Heart right ventricle (tissue), 16 donors: ENCODE measurements around the gene RNF213. TPM values are rescaled to one million over a fixed set of nuclear protein-coding genes. Genes with fewer than 3 reads are reported as not detected.

Source experiments
- ATAC-seq, 8 donors: fragments of 200-7000 bp; cut with Tn5 transposase; one replicate each; pipeline ENCODE4 v1.9.1; 2020; ENCODE audit warnings: mild to moderate bottlenecking in 8 of 8, moderate library complexity in 8 of 8, moderate number of reproducible peaks in 1 of 8
- DNase-seq, 2 donors: peaks; one replicate each; pipeline ENCODE4 v3.0.0-alpha.2; 2020
- H3K27ac ChIP-seq, 10 donors: fragments of 200-600 bp; sonication (generic) in 2 of 10; one replicate each; pipeline versions ENCODE4 v1.5.0 to v1.8.0; 2020 to 2022; ENCODE audit warnings: mild to moderate bottlenecking in 3 of 10
- H3K27me3 ChIP-seq, 7 donors: fragments of 200-600 bp; one replicate each; pipeline ENCODE4 v1.8.0; 2021 to 2022; ENCODE audit warnings: mild to moderate bottlenecking in 2 of 7
- H3K36me3 ChIP-seq, 9 donors: fragments of 200-600 bp; sonication (generic) in 1 of 9; one replicate each; pipeline versions ENCODE4 v1.5.0 to v1.8.0; 2020 to 2022; ENCODE audit warnings: mild to moderate bottlenecking in 2 of 9
- H3K4me1 ChIP-seq, 9 donors: fragments of 200-600 bp; sonication (generic) in 1 of 9; one replicate each; pipeline versions ENCODE4 v1.5.0 to v1.8.0; 2020 to 2022; ENCODE audit warnings: mild to moderate bottlenecking in 4 of 9
- H3K4me3 ChIP-seq, 10 donors: fragments of 200-600 bp; sonication (generic) in 2 of 10; one replicate each; pipeline versions ENCODE4 v1.5.0 to v1.8.0; 2020 to 2022; ENCODE audit warnings: mild to moderate bottlenecking in 7 of 10, moderate library complexity in 2 of 10
- H3K9me3 ChIP-seq, 11 donors: fragments of 200-600 bp in 10 of 11; sonication (generic) in 2 of 11; one replicate each; pipeline versions ENCODE4 v1.5.0 to v1.8.0; 2013 to 2022; ENCODE audit warnings: mild to moderate bottlenecking in 2 of 11, control low read depth in 1 of 11, moderate library complexity in 1 of 11
- CTCF ChIP-seq, 9 donors: fragments of 200-600 bp; sonication (generic) in 2 of 9; IDR thresholded peaks; one replicate each; pipeline versions ENCODE4 v1.5.0 to v1.8.0; 2021 to 2022; ENCODE audit warnings: antibody characterized with exemption in 9 of 9, mild to moderate bottlenecking in 5 of 9, moderate library complexity in 1 of 9
- WGBS, 2 donors: extraction: QIAGEN DNeasy Blood & Tissue Kit; methylation state at CpG; one replicate each; pipeline ENCODE4 v1.1.7; 2013; ENCODE audit warnings: inconsistent platforms in 1 of 2; 5-methylcytosine and 5-hydroxymethylcytosine counted together
- intact Hi-C, 10 donors: fragments of 100-400 bp; cut with DNase I; formaldehyde crosslinking; loops; one replicate each; pipeline versions ENCODE4 v1.11.1 to v1.14.2; 2022
- polyA plus RNA-seq, 2 donors: library from polyadenylated mRNA; stranded (reverse); fragments of 200-250 nt; gene quantifications; one replicate each; pipeline ENCODE4 v1.2.3, GENCODE V29; 2013
- total RNA-seq, 10 donors: library from RNA; stranded (reverse); fragmentation: NEBNext Ultra II Directional in 3 of 10; extraction: Animal tissue kit (Norgen Biotek cat#: 25700) in 3 of 10; gene quantifications; one replicate each; pipeline versions ENCODE4 v1.2.1 to v1.2.4, GENCODE V29; 2021 to 2023
- donor health status: Arrhythmogenic right ventricular cardiomyopathy.
- donor health status: ischemic (EF 13 %, LVEDD 7.1; RV severe dilation, severe dysfunction).
- donor health status: healthy with polysubstance abuse.
- donor health status: DM: no; HTN: yes; CAD: no.
- donor health status: DM: no; HTN: no; CAD: no.
- donor health status: ischemic (EF 25% LVEDD 6.9; RV normal size, moderate dysfunction).
- donor health status: ischemic (EF 25% LVEDD 5.7; RV mildly dilated, moderate dysfunction).
- donor health status: healthy.
- donor health status: DM: yes; HTN: yes; CAD: no.
- donor health status: Ischemic cardiomyopathy.
- donor health status: ischemic (EF 35%, LVEDD 5.7; RV mildly dilated, moderate dysfunction).
- donor health status: nonischemic (EF 11% LVEDD 7.7; RV severe dilation, severe dysfunction).
- donor health status: DM: yes; HTN: yes; CAD: no.
- donor health status: PGD.
- donor health status: ischemic (EF 29% LVEDD 5.4; RV normal size, mild dysfunction).
- donor health status: nonischemic (EF 23%, LVEDD 6.1; RV moderate dilation, normal function).

RNF213 gene
- total and polyA plus RNA-seq, 12 donors: 13.1 to 97.0 (median 31.7) TPM

GRCh38 chr17:80386341-80386740, 125.7 kb downstream of the RNF213 start:
- H3K27ac ChIP-seq: no peak overlapping the region
- no peak for DNase-seq
- H3K9me3 ChIP-seq: no peaks in the 10 kb centered on the region
- 92 to 93% methylated on average over 14 of the region's 14 CpGs for WGBS, 2 donors
- no peak for TF ChIP-seq CTCF (IDR thresholded peaks at IDR 0.05)
- no peak for ATAC-seq
- peaks cover 0 to 11% (median 0%) of the 10 kb centered on the region in 9 donors for H3K4me1 ChIP-seq
- H3K4me3 ChIP-seq: no peak overlapping the region
- peaks cover 8 to 100% (median 93%) of the 10 kb centered on the region in 9 donors for H3K36me3 ChIP-seq
- H3K27me3 ChIP-seq: no peaks in the 10 kb centered on the region
- intact Hi-C loops: no loop called here

DNA sequence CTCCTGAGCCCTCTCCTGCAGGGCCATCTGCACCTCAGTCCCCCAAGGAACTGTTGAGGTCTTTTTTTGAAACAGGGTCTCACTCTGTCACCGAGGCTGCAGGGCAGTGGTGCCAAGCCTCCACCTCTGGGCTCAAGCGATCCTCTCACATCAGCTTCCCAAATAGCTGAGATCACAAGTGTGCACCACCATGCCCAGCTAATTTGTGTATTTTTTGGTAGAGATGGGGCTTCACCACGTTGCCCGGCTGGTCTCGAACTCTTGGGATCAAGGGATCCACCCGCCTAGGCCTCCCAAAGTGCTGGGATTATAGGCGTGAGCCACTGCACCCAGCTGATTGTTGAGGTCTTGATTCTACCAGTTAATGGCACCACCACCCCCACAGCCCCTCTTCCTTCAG, 126.4 kb downstream of the RNF213 start:
- no peak overlapping the region for H3K4me3 ChIP-seq
- intact Hi-C loops: no loop called here
- no peak for DNase-seq
- no peaks in the 10 kb centered on the region for H3K27me3 ChIP-seq
- H3K9me3 ChIP-seq: no peaks in the 10 kb centered on the region
- H3K4me1 ChIP-seq: peaks cover 0 to 11% (median 0%) of the 10 kb centered on the region in 9 donors
- 95 to 96% methylated on average over 7 of the region's 7 CpGs for WGBS, 2 donors
- no peak for ATAC-seq
- peaks cover 6 to 100% (median 88%) of the 10 kb centered on the region in 9 donors for H3K36me3 ChIP-seq
- H3K27ac ChIP-seq: no peak overlapping the region
- TF ChIP-seq CTCF (IDR thresholded peaks at IDR 0.05): no peak

DNA sequence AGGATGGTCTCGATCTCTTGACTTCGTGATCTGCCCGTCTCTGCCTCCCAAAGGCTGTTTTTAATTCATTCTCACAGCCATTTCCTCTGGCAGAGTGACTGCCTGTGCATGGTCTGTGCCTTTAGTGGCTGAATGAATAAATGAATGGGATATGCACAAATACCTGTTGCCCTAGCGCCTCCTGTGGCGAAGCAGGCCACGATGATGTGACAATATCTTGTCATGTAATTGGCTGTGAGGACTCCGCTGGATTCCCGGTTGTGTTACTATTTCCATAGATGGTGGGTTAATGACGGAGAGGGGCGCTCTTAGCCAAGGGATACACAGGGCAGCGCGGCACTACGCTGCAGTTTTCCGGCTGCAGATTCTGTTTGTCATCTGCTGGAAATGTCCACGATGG, 127.5 kb downstream of the RNF213 start:
- ATAC-seq (no peak), DNase-seq (no peak)
- H3K9me3 ChIP-seq: no peaks in the 10 kb centered on the region
- no peak overlapping the region for H3K27ac ChIP-seq
- no peak for TF ChIP-seq CTCF (IDR thresholded peaks at IDR 0.05)
- H3K4me3 ChIP-seq: no peak overlapping the region
- intact Hi-C loops: no loop called here
- 94 to 96% methylated on average over 15 of the region's 15 CpGs for WGBS, 2 donors
- H3K36me3 ChIP-seq: peaks cover 0 to 100% (median 81%) of the 10 kb centered on the region in 9 donors
- no peaks in the 10 kb centered on the region for H3K27me3 ChIP-seq
- peaks cover 0 to 11% (median 0%) of the 10 kb centered on the region in 9 donors for H3K4me1 ChIP-seq

DNA sequence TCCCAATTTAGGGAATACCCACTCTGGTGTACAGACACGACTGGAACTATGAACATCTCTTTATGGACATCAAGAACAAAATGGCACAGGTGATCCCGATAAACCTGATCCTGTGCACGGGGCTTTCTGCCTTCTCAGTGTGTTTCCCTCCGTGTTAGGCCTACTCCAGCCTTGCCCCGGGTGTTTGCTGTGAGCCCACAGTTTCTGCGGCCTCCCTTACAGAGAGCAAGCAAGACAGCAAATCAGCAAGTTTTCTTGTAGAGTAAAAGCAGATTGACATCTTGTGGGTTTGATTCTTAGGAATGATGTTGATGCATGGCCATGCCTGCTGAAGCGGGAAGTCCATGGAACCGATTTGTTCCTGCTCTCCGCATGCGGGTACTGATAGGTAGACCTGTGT, 127.9 kb downstream of the RNF213 start:
- ATAC-seq (no peak), DNase-seq (no peak)
- Histone ChIP-seq H3K27ac (no peak overlapping the region), H3K4me3 (no peak overlapping the region), H3K9me3 (no peaks in the 10 kb centered on the region), H3K27me3 (no peaks in the 10 kb centered on the region), H3K4me1 (peaks cover 0 to 11% (median 0%) of the 10 kb centered on the region in 9 donors), H3K36me3 (peaks cover 0 to 100% (median 82%) of the 10 kb centered on the region in 9 donors)
- intact Hi-C loops: no loop called here
- WGBS, 2 donors: 97% methylated on average over 10 of the region's 10 CpGs
- no peak for TF ChIP-seq CTCF (IDR thresholded peaks at IDR 0.05)
